Trophoblast cell (in vitro differentiated cells and primary cell): Measurements from ENCODE around the gene FANCF.

ENCODE experiments used
- DNase-seq, 2 donors: peaks; one replicate each; pipeline ENCODE4 v3.0.0-alpha.2; 2016
- H2AFZ ChIP-seq: 2 replicates; pipeline ENCODE4 v1.6.1; 2013; ENCODE audit warnings: low read length, moderate library complexity, mild to moderate bottlenecking; ENCODE audit not compliant: insufficient read depth, poor library complexity
- H2AK5ac ChIP-seq: 2 replicates; pipeline ENCODE4 v1.6.1; 2013; ENCODE audit warnings: mild to moderate bottlenecking, low read length
- H2BK120ac ChIP-seq: 2 replicates; pipeline ENCODE4 v1.6.1; 2013; ENCODE audit warnings: low read length, mild to moderate bottlenecking, moderate library complexity; ENCODE audit not compliant: insufficient read depth, poor library complexity
- H2BK12ac ChIP-seq: 2 replicates; pipeline ENCODE4 v1.6.1; 2013; ENCODE audit warnings: mild to moderate bottlenecking, low read length, moderate library complexity
- H2BK5ac ChIP-seq: 2 replicates; pipeline ENCODE4 v1.6.1; 2013; ENCODE audit warnings: low read length, low read depth, moderate library complexity, mild to moderate bottlenecking; ENCODE audit not compliant: poor library complexity
- H3K14ac ChIP-seq: 2 replicates; pipeline ENCODE4 v1.6.1; 2013; ENCODE audit warnings: mild to moderate bottlenecking, low read length
- H3K18ac ChIP-seq: 2 replicates; pipeline ENCODE4 v1.6.1; 2013; ENCODE audit warnings: mild to moderate bottlenecking, low read length
- H3K23ac ChIP-seq: 2 replicates; pipeline ENCODE4 v1.6.1; 2013; ENCODE audit warnings: low read length
- H3K27ac ChIP-seq: 2 replicates; pipeline ENCODE4 v1.5.1; 2013; ENCODE audit warnings: low read depth, mild to moderate bottlenecking, inconsistent platforms, low read length, moderate library complexity
- H3K27me3 ChIP-seq: 2 replicates; pipeline ENCODE4 v1.6.1; 2013; ENCODE audit warnings: inconsistent platforms, mild to moderate bottlenecking, low read length, moderate library complexity; ENCODE audit not compliant: insufficient read depth
- H3K36me3 ChIP-seq, 2 experiments: 1 replicate in 1 of 2; 2 replicates in 1 of 2; pipeline ENCODE4 v1.6.1; 2013; ENCODE audit warnings: low read length in 2 of 2, mild to moderate bottlenecking in 2 of 2, moderate library complexity in 1 of 2; ENCODE audit not compliant: insufficient read depth in 2 of 2, control insufficient read depth in 1 of 2
- H3K4ac ChIP-seq: 2 replicates; pipeline ENCODE4 v1.6.1; 2013; ENCODE audit warnings: low read depth, mild to moderate bottlenecking, low read length, moderate library complexity
- H3K4me1 ChIP-seq, 2 experiments: 1 replicate in 1 of 2; 2 replicates in 1 of 2; pipeline ENCODE4 v1.6.1; 2013; ENCODE audit warnings: low read length in 2 of 2, mild to moderate bottlenecking in 2 of 2, moderate library complexity in 1 of 2; ENCODE audit not compliant: insufficient read depth in 2 of 2, control insufficient read depth in 1 of 2
- H3K4me2 ChIP-seq: 2 replicates; pipeline ENCODE4 v1.6.1; 2013; ENCODE audit warnings: inconsistent platforms, mild to moderate bottlenecking, low read length, moderate library complexity
- H3K4me3 ChIP-seq: 2 replicates; pipeline ENCODE4 v1.5.1; 2013; ENCODE audit warnings: mild to moderate bottlenecking, low read depth, low read length, inconsistent platforms
- H3K79me1 ChIP-seq: one replicate; pipeline ENCODE4 v1.6.1; 2013; ENCODE audit warnings: low read length
- H3K79me2 ChIP-seq: 2 replicates; pipeline ENCODE4 v1.6.1; 2013; ENCODE audit warnings: low read length, mild to moderate bottlenecking; ENCODE audit not compliant: control insufficient read depth, insufficient read depth, poor library complexity
- H3K9ac ChIP-seq: 2 replicates; pipeline ENCODE4 v1.6.1; 2013; ENCODE audit warnings: mild to moderate bottlenecking, low read length
- H3K9me3 ChIP-seq: 2 replicates; pipeline ENCODE4 v1.6.1; 2013; ENCODE audit warnings: low read depth, mild to moderate bottlenecking, control low read depth, inconsistent platforms, low read length; ENCODE audit not compliant: insufficient read depth
- H4K12ac ChIP-seq: 2 replicates; pipeline ENCODE4 v1.6.1; 2013; ENCODE audit warnings: low read depth, mild to moderate bottlenecking, low read length, moderate library complexity
- H4K8ac ChIP-seq: 2 replicates; pipeline ENCODE4 v1.6.1; 2013; ENCODE audit warnings: low read depth, mild to moderate bottlenecking, low read length, moderate library complexity
- H4K91ac ChIP-seq: one replicate; pipeline ENCODE4 v1.6.1; 2013; ENCODE audit warnings: low read depth, mild to moderate bottlenecking, low read length, moderate library complexity
- WGBS: extraction: QIAGEN DNeasy Blood & Tissue Kit; methylation state at CpG from one replicate; pipeline ENCODE4 v1.1.7; 2013; ENCODE audit warnings: missing lambda C conversion rate; ENCODE audit not compliant: insufficient read length, insufficient coverage; ENCODE audit errors: extremely low coverage; 5-methylcytosine and 5-hydroxymethylcytosine counted together

FANCF gene

GRCh38 chr11:22633354-22633902 lies 7.8 kb upstream of the FANCF start:
- no peak overlapping the region for H3K18ac ChIP-seq
- H3K4ac ChIP-seq = no peak overlapping the region
- no peak overlapping the region for H4K12ac ChIP-seq
- no peak overlapping the region for H3K23ac ChIP-seq
- no peak overlapping the region for H2AK5ac ChIP-seq
- no peaks in the 10 kb centered on the region for H3K79me2 ChIP-seq
- no peak overlapping the region for H4K91ac ChIP-seq
- no peak overlapping the region for H3K9ac ChIP-seq
- H3K79me1 ChIP-seq = no peaks in the 10 kb centered on the region
- H2BK5ac ChIP-seq = no peak overlapping the region
- H3K4me3 ChIP-seq = no peak overlapping the region
- H2AFZ ChIP-seq = no peak overlapping the region
- no peaks in the 10 kb centered on the region for H3K36me3 ChIP-seq
- H3K27me3 ChIP-seq = no peaks in the 10 kb centered on the region
- H3K4me1 ChIP-seq = peaks cover 3 to 6% of the 10 kb centered on the region in 2 experiments
- H2BK12ac ChIP-seq = no peak overlapping the region
- DNase-seq = no peak
- no peak overlapping the region for H3K4me2 ChIP-seq
- no peak overlapping the region for H3K14ac ChIP-seq
- H3K9me3 ChIP-seq = no peaks in the 10 kb centered on the region
- H3K27ac ChIP-seq = no peak overlapping the region
- H4K8ac ChIP-seq = no peak overlapping the region
- H2BK120ac ChIP-seq = no peak overlapping the region

GRCh38 chr11:22627421-22627820 lies 1.8 kb upstream of the FANCF start:
- H3K18ac ChIP-seq = no peak overlapping the region
- H2BK12ac ChIP-seq = no peak overlapping the region
- H3K14ac ChIP-seq = no peak overlapping the region
- no peak overlapping the region for H4K8ac ChIP-seq
- no peaks in the 10 kb centered on the region for H3K36me3 ChIP-seq
- no peak overlapping the region for H4K12ac ChIP-seq
- DNase-seq = no peak
- no peak overlapping the region for H3K23ac ChIP-seq
- H3K9me3 ChIP-seq = no peaks in the 10 kb centered on the region
- no peak overlapping the region for H3K4ac ChIP-seq
- H3K79me1 ChIP-seq = peaks cover 11% of the 10 kb centered on the region
- no peak overlapping the region for H2AFZ ChIP-seq
- no peak overlapping the region for H3K4me2 ChIP-seq
- no CpG with 5 or more reads among the region's 6 CpGs for WGBS
- no peak overlapping the region for H2BK5ac ChIP-seq
- no peak overlapping the region for H2BK120ac ChIP-seq
- no peaks in the 10 kb centered on the region for H3K27me3 ChIP-seq
- no peaks in the 10 kb centered on the region for H3K4me1 ChIP-seq
- H3K4me3 ChIP-seq = no peak overlapping the region
- peaks cover 2% of the 10 kb centered on the region for H3K79me2 ChIP-seq
- no peak overlapping the region for H3K9ac ChIP-seq
- H4K91ac ChIP-seq = no peak overlapping the region
- no peak overlapping the region for H3K27ac ChIP-seq
- no peak overlapping the region for H2AK5ac ChIP-seq

- H2BK5ac ChIP-seq = no peak overlapping the region
- H3K14ac ChIP-seq = no peak overlapping the region
- no peak overlapping the region for H3K18ac ChIP-seq
- H2BK12ac ChIP-seq = no peak overlapping the region
- H3K4ac ChIP-seq = no peak overlapping the region
- no peak overlapping the region for H3K23ac ChIP-seq
- WGBS = no CpG with 5 or more reads among the region's 14 CpGs
- peaks cover 11% of the 10 kb centered on the region for H3K79me1 ChIP-seq
- H3K4me1 ChIP-seq = no peaks in the 10 kb centered on the region
- no peak overlapping the region for H2AK5ac ChIP-seq
- H3K4me2 ChIP-seq = no peak overlapping the region
- H4K8ac ChIP-seq = no peak overlapping the region
- H3K27me3 ChIP-seq = no peaks in the 10 kb centered on the region
- H3K27ac ChIP-seq = no peak overlapping the region
- H3K36me3 ChIP-seq = no peaks in the 10 kb centered on the region
- peaks cover 2% of the 10 kb centered on the region for H3K79me2 ChIP-seq
- no peak for DNase-seq
- H4K91ac ChIP-seq = no peak overlapping the region
- H3K9ac ChIP-seq = no peak overlapping the region
- H2AFZ ChIP-seq = no peak overlapping the region
- no peak overlapping the region for H4K12ac ChIP-seq
- H3K9me3 ChIP-seq = no peaks in the 10 kb centered on the region
- no peak overlapping the region for H3K4me3 ChIP-seq
- H2BK120ac ChIP-seq = no peak overlapping the region
Observed at GRCh38 chr11:22626573-22627239, 1.1 kb upstream of the FANCF start.

- DNase-seq = peak; percentile 71 to 77
- peak overlapping the region; percentile 97 for H4K8ac ChIP-seq
- H2AK5ac ChIP-seq = no peak overlapping the region
- H4K12ac ChIP-seq = peak overlapping the region; percentile 83
- no peak overlapping the region for H3K23ac ChIP-seq
- peak overlapping the region; percentile 47 for H3K4ac ChIP-seq
- peak overlapping the region; percentile 69 for H4K91ac ChIP-seq
- peak overlapping the region; percentile 35 for H2BK120ac ChIP-seq
- H3K36me3 ChIP-seq = no peaks in the 10 kb centered on the region
- H3K27me3 ChIP-seq = no peaks in the 10 kb centered on the region
- H3K79me1 ChIP-seq = peaks cover 11% of the 10 kb centered on the region
- peak overlapping the region; percentile 90 for H3K4me2 ChIP-seq
- H3K27ac ChIP-seq = peak overlapping the region; percentile 78
- WGBS = no CpG with 5 or more reads among the region's 31 CpGs
- peaks cover 2% of the 10 kb centered on the region for H3K79me2 ChIP-seq
- H3K9ac ChIP-seq = peak overlapping the region; percentile 80
- H3K14ac ChIP-seq = peak overlapping the region; percentile 58
- H3K9me3 ChIP-seq = no peaks in the 10 kb centered on the region
- H2BK5ac ChIP-seq = peak overlapping the region; percentile 53
- peak overlapping the region; percentile 97 for H3K4me3 ChIP-seq
- H3K18ac ChIP-seq = peak overlapping the region; percentile 59
- H3K4me1 ChIP-seq = no peaks in the 10 kb centered on the region
- peak overlapping the region; percentile 90 for H2AFZ ChIP-seq
- no peak overlapping the region for H2BK12ac ChIP-seq
Observed at GRCh38 chr11:22624742-22625447, 728 bp downstream of the FANCF start.
